Ovary (tissue), 3 donors: Measurements from ENCODE around the gene LIMS1.
"Not testable (repeated sequence)": the region's sequence is repeated elsewhere in the genome, so short reads cannot be mapped to it uniquely, and the experiment has no call there.

Experiments
- CTCF ChIP-seq, 3 donors: fragments of 450-650 bp in 2 of 3; fragments of 200-600 bp in 1 of 3; IDR thresholded peaks; one replicate each; pipeline versions ENCODE4 v1.5.1 to v1.8.0; 2016 to 2022; ENCODE audit warnings: antibody characterized with exemption in 3 of 3, mild to moderate bottlenecking in 1 of 3
- EP300 ChIP-seq: sonication (generic); formaldehyde crosslinking; IDR thresholded peaks from one replicate; pipeline ENCODE4 v1.6.1; 2017; ENCODE audit warnings: antibody characterized with exemption
- POLR2A ChIP-seq: fragments of 450-650 bp; IDR thresholded peaks from one replicate; pipeline ENCODE4 v1.6.1; 2017; ENCODE audit warnings: antibody characterized with exemption, mild to moderate bottlenecking, moderate library complexity
- donor health status: DM: no; HTN: no; CAD: no.

- TF ChIP-seq CTCF (IDR thresholded peaks at IDR 0.05); EP300; POLR2A: not testable (repeated sequence)
Observed at GRCh38 chr2:108524688-108525087, 9.6 kb upstream of the LIMS1 start.
